ENCODE data around the gene LRBA.

DNA sequence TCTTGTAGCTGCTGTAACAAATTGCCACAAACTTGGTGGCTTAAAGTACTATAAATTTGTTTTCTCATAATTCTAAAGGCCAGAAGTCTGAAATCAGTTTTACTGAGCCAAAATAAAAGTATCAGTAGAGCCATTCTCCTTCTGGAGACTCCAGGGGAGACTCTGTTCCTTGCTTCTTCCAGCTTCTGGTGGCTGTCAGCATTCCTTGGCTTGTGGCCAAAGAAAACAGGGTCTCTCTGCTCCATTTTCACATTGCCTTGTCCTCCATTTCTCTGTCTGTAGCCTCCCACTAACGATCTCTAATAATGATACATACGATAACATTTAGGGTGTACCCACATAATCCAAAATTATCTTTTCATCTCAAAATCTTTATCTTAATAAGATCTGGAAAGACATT is 232.8 kb downstream of the LRBA start:
- no peak for TF ChIP-seq CTCF (IDR thresholded peaks at IDR 0.05)
- TF ChIP-seq, protein P1, sequence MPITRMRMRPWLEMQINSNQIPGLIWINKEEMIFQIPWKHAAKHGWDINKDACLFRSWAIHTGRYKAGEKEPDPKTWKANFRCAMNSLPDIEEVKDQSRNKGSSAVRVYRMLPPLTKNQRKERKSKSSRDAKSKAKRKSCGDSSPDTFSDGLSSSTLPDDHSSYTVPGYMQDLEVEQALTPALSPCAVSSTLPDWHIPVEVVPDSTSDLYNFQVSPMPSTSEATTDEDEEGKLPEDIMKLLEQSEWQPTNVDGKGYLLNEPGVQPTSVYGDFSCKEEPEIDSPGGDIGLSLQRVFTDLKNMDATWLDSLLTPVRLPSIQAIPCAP (CRISPR knock-in tag; IDR thresholded peaks at IDR 0.05): no peak
- no peak for TF ChIP-seq NR1H2 (CRISPR knock-in tag; IDR thresholded peaks at IDR 0.05)
- TF ChIP-seq, protein P2, sequence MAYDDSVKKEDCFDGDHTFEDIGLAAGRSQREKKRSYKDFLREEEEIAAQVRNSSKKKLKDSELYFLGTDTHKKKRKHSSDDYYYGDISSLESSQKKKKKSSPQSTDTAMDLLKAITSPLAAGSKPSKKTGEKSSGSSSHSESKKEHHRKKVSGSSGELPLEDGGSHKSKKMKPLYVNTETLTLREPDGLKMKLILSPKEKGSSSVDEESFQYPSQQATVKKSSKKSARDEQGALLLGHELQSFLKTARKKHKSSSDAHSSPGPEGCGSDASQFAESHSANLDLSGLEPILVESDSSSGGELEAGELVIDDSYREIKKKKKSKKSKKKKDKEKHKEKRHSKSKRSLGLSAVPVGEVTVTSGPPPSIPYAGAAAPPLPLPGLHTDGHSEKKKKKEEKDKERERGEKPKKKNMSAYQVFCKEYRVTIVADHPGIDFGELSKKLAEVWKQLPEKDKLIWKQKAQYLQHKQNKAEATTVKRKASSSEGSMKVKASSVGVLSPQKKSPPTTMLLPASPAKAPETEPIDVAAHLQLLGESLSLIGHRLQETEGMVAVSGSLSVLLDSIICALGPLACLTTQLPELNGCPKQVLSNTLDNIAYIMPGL (CRISPR knock-in tag; IDR thresholded peaks at IDR 0.05): no peak
- no peak for TF ChIP-seq ELF4 (CRISPR knock-in tag; IDR thresholded peaks at IDR 0.05; ENCODE audit: low read depth)
- no peak for TF ChIP-seq FOXK1 (CRISPR knock-in tag; IDR thresholded peaks at IDR 0.05)
- no peak for TF ChIP-seq ZBTB21 (CRISPR knock-in tag; IDR thresholded peaks at IDR 0.05; ENCODE audit: borderline replicate concordance)
- TF ChIP-seq JUN (CRISPR knock-in tag; IDR thresholded peaks at IDR 0.05): no peak
- no peak for TF ChIP-seq FOXJ3 (CRISPR knock-in tag; IDR thresholded peaks at IDR 0.05; ENCODE audit: borderline replicate concordance)
- no peak for TF ChIP-seq NFYB (CRISPR knock-in tag; conservative IDR thresholded peaks at IDR 0.05; ENCODE audit: low read depth)
- TF ChIP-seq, protein P3, sequence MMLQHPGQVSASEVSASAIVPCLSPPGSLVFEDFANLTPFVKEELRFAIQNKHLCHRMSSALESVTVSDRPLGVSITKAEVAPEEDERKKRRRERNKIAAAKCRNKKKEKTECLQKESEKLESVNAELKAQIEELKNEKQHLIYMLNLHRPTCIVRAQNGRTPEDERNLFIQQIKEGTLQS (CRISPR knock-in tag; conservative IDR thresholded peaks at IDR 0.05): no peak
- TF ChIP-seq SP1 (CRISPR knock-in tag; conservative IDR thresholded peaks at IDR 0.05): no peak
- TF ChIP-seq ATF2 (CRISPR knock-in tag; IDR thresholded peaks at IDR 0.05; ENCODE audit: borderline replicate concordance, low read depth): no peak
- TF ChIP-seq, protein P4, sequence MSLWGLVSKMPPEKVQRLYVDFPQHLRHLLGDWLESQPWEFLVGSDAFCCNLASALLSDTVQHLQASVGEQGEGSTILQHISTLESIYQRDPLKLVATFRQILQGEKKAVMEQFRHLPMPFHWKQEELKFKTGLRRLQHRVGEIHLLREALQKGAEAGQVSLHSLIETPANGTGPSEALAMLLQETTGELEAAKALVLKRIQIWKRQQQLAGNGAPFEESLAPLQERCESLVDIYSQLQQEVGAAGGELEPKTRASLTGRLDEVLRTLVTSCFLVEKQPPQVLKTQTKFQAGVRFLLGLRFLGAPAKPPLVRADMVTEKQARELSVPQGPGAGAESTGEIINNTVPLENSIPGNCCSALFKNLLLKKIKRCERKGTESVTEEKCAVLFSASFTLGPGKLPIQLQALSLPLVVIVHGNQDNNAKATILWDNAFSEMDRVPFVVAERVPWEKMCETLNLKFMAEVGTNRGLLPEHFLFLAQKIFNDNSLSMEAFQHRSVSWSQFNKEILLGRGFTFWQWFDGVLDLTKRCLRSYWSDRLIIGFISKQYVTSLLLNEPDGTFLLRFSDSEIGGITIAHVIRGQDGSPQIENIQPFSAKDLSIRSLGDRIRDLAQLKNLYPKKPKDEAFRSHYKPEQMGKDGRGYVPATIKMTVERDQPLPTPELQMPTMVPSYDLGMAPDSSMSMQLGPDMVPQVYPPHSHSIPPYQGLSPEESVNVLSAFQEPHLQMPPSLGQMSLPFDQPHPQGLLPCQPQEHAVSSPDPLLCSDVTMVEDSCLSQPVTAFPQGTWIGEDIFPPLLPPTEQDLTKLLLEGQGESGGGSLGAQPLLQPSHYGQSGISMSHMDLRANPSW (CRISPR knock-in tag; conservative IDR thresholded peaks at IDR 0.05; ENCODE audit: low read depth): no peak
